C4-2B (cell line): ENCODE results near the gene TFPI2.

ENCODE experiments used
- H3K27ac ChIP-seq: fragments of 450-650 bp; 2 replicates; pipeline ENCODE4 v1.5.1; 2017
- ZFX ChIP-seq: fragments of 450-650 bp; IDR thresholded peaks from 2 replicates; pipeline ENCODE4 v1.6.1; 2017
- TF ChIP-seq, protein P1 (sequence below): fragments of 450-650 bp; conservative IDR thresholded peaks from 2 replicates; pipeline ENCODE4 v1.5.1; 2017; ENCODE audit warnings: mild to moderate bottlenecking

Gene TFPI2

GRCh38 chr7:93883917-93884345, 6.6 kb downstream of the TFPI2 start:
- TF ChIP-seq, protein P1, sequence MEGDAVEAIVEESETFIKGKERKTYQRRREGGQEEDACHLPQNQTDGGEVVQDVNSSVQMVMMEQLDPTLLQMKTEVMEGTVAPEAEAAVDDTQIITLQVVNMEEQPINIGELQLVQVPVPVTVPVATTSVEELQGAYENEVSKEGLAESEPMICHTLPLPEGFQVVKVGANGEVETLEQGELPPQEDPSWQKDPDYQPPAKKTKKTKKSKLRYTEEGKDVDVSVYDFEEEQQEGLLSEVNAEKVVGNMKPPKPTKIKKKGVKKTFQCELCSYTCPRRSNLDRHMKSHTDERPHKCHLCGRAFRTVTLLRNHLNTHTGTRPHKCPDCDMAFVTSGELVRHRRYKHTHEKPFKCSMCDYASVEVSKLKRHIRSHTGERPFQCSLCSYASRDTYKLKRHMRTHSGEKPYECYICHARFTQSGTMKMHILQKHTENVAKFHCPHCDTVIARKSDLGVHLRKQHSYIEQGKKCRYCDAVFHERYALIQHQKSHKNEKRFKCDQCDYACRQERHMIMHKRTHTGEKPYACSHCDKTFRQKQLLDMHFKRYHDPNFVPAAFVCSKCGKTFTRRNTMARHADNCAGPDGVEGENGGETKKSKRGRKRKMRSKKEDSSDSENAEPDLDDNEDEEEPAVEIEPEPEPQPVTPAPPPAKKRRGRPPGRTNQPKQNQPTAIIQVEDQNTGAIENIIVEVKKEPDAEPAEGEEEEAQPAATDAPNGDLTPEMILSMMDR, result no peak
- no peak for TF ChIP-seq ZFX
- H3K27ac ChIP-seq, result no peak overlapping the region

GRCh38 chr7:93883078-93883916, 7.3 kb downstream of the TFPI2 start:
- TF ChIP-seq ZFX, result no peak
- TF ChIP-seq, protein P1, result no peak
- H3K27ac ChIP-seq, result no peak overlapping the region

DNA sequence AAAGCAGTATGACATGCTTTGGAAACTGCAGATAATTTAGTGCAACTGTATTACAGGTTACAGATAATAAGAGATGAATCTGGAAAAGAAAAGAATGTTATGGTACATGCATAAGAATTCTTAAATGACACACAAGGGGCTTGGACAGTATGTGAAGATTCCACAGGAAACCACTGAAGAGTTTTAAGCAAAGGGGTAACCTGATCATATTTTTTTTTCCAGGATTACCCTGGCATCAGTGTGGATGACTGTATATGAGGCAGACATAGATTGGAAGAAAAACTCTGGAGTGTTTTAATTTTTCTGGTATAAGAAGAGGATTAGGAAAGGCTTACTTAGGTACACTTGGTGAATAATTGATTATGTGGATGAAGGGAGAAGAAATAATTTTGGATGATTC, 8.1 kb downstream of the TFPI2 start:
- TF ChIP-seq ZFX, result no peak
- TF ChIP-seq, protein P1, result no peak
- H3K27ac ChIP-seq, result no peak overlapping the region

GRCh38 chr7:93879356-93879755, 11.2 kb downstream of the TFPI2 start:
- no peak overlapping the region for H3K27ac ChIP-seq
- TF ChIP-seq ZFX, result no peak
- TF ChIP-seq, protein P1, result no peak

GRCh38 chr7:93877742-93878141, 12.8 kb downstream of the TFPI2 start:
- TF ChIP-seq, protein P1, result no peak
- H3K27ac ChIP-seq, result no peak overlapping the region

DNA sequence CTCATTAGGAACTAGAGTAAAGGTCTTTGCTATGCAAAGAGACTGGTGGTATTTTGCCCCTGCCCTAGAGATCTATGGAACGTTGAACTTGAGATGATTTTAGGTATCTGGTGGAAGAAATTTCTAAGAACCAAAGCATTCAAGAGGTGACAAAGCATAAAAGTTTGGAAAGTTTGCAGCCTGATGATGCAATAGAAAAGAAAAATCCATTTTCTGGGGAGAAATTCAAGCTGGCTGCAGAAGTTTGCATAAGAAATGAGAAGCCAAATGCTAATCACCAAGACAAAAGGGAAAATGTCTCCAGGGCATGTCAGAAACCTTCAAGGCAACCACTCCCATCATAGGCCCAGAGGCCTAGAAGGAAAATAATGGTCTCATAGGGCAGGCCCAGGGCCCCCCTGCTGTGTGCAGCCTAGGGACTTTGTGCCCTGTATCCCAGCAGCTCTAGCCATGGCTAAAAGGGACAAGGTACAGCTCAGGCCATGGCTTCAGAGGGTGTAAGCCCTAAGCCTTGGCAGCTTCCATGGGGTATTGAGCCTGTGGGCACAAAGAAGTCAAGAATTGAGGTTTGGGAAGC, 16.5 kb downstream of the TFPI2 start:
- no peak overlapping the region for H3K27ac ChIP-seq

GRCh38 chr7:93866886-93867285, 23.7 kb downstream of the TFPI2 start:
- no peak overlapping the region for H3K27ac ChIP-seq
- TF ChIP-seq, protein P1, result no peak
- no peak for TF ChIP-seq ZFX

More for the DNA sequence above, 16.5 kb downstream of the TFPI2 start:
- TF ChIP-seq, protein P1, result no peak
- no peak for TF ChIP-seq ZFX
